GM19324 (cell line): ENCODE results near the gene TECPR2.

Experiments used
- ATAC-seq: cut with Tn5 transposase; IDR thresholded peaks from one replicate; pipeline ENCODE4 v1.9.1; 2021; ENCODE audit warnings: mild to moderate bottlenecking, moderate library complexity; ENCODE audit not compliant: unreplicated experiment, low FRiP score

Gene TECPR2

GRCh38 chr14:102493096-102493495, 130.4 kb downstream of the TECPR2 start:
- ATAC-seq = no peak

DNA sequence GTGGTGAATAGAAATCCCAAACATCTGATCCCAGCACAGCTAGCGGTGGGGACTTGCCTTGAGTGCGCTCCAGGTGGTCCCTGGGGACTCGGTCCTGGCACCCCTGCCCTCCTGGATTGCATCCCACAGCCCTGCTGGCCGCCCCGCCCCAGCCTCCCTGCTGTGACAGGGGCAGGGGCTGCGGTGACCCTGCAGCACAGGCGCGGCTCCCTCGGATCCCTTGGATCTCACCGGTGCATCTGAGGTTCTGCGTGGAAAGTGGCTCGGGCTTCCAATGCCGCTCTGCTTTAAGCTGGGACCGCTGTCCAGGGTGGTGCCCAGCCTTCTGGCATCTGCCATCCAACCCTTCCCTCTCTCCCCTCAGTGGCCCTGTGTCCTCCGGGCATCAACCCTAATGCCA, 130.8 kb downstream of the TECPR2 start:
- no peak for ATAC-seq

DNA sequence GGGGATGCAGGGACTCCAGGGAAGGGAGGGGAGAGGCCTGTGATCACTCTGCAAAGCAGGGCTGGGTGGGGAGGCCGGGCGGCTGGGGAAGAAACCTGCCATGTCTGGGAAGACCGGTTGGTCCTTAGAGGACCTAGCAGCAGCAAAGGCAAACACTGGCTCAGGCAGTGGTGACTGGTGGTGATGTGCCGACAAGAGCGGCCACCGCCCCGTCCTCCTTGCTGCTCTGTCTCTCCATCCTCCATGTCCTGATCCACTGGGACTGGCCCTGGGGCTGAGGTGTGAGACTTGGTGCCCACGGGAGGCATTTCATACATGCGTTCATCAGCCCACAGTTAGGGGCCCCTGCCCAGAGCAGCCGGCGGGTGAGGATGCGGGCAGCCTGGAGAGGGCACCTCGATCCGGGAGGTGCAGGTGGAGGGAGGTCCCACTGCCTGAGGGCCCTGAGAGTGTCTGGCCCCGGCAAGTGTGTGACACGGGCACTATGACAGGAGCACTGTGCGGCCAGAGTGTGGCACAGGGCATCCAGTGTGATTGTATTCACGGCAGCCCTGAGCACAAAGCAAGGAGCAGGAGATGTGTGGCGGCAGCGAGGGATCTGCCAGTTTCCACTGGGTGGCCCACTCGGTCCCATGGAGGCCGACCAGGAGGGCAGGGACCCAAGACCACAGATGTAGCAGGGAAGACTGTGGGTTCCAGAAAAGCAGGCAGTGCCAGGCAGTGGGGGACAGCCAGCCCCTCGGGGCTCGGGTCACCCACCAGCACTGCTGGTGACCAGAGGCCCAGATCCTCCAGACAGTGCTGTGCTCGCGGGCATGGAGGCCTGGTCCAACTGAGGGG, 133.0 kb downstream of the TECPR2 start:
- no peak for ATAC-seq

GRCh38 chr14:102496331-102496691, 133.6 kb downstream of the TECPR2 start:
- ATAC-seq = no peak

DNA sequence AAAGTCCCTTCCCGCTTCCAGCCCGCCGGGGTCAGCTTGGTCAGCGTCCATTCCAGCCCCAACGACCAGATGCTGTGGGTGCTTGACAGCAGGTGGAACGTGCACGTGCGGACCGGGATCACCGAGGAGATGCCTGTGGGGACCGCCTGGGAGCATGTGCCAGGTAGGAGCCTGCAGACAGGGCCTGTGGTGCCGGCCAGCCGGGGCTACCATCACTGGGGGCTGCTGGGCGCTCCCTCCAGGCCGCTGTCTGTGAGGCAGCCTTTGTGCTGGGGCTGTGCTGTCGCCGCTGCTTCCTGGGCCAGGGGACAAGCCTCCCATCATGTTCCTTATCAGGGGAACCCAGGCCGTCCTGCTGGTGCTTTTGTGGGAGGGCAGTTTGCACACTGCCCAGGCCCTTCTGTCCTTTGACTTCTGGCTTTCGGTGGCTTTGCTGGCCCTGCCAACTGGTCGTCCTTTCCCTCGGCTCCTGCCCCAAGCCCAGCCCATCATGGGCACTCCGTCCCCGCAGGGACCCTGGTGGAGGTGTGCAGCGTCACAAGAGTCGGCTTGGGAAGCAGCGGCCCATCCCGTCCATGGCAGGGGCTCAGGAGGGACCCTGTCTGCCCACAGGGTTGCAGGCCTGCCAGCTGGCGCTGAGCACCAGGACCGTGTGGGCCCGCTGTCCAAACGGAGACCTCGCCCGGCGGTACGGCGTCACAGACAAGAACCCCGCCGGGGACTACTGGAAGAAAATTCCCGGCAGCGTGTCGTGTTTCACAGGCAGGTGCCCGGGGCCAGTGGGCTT, 134.4 kb downstream of the TECPR2 start:
- no peak for ATAC-seq

- ATAC-seq = no peak
Measured at GRCh38 chr14:102497998-102498677, 135.4 kb downstream of the TECPR2 start.

GRCh38 chr14:102498678-102499265, 136.0 kb downstream of the TECPR2 start:
- ATAC-seq = no peak

DNA sequence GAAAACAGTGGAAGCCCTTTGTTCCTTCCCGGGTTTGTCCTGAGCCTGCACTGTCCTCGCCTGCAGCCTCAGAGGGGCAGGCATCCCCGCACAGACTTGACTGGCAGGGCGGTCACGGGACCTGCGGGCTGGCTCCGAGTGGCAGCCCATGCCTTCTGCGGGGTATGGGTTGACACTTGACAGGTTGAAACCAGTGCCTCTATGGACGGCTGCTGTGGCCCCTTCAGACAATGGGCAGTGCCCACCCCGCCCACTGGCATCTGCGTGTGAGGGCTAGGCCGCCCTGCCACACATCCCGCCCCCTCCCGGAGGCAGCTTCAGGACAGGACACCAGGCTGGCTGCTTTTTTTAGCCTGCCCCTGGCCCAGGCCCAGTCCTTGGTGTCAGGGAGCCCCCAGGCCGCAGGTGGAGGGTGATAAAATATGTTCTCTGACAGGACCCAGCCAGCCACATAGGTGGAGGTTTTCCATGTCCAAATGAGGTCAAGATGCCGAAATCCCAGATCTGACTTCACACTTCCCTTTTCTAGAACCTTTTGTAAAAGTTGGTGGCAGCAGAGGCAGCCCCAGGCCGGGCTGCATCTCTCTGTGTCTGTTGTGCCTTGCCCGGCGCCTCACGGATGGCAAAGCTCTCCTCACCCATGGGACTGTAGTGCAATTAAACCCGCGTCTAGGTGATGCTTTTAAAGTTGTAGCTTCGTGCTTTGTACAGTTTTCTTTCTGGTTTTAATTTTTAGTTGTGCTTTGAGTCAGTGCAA, 136.8 kb downstream of the TECPR2 start:
- no peak for ATAC-seq

DNA sequence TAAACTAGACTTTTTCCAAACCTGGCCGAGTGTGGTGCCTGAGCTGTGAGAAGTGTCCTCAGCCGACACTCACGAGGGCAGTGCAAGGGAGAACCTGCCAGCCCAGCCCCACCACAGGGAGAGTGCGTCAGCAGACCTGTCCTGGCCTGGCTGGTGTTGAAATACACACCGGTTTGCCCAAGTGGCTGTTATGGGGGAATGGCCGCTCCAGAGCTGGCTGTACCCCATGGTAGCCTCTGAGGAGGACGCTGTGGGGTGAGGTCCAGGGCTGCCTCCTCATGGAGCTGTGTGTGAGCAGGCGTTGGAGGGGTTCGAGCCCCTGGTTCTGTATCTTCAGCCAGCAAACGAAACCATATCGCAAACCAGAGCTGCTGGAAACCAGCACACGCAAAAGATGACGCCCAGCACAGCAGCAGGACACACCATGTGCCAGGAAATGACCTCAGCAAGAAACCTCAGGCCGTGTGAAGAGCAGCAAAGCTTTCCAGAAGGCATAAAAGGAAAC, 137.5 kb downstream of the TECPR2 start:
- no peak for ATAC-seq

DNA sequence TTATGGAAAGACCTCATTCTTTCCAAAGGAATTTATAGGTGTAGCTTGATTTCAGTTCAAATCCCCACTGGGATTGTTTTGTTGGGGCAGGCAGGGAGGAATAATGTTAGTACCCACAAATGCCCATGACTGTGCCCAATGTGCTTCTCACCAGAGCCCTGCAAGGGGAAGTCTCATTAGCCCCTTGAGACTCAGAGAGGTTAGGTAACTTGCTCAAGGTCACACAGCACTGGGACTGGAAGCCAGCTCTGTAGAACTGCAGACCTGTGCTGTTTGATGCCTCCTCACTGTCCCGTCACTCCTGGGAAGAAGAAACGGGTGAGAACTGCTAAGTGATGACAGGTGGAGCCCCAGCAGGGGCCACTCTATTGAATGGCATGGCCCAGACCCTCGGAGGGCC, 138.0 kb downstream of the TECPR2 start:
- ATAC-seq = no peak

- no peak for ATAC-seq
Measured at GRCh38 chr14:102501751-102502315, 139.1 kb downstream of the TECPR2 start.

- no peak for ATAC-seq
Measured at GRCh38 chr14:102502571-102502970, 139.8 kb downstream of the TECPR2 start.

DNA sequence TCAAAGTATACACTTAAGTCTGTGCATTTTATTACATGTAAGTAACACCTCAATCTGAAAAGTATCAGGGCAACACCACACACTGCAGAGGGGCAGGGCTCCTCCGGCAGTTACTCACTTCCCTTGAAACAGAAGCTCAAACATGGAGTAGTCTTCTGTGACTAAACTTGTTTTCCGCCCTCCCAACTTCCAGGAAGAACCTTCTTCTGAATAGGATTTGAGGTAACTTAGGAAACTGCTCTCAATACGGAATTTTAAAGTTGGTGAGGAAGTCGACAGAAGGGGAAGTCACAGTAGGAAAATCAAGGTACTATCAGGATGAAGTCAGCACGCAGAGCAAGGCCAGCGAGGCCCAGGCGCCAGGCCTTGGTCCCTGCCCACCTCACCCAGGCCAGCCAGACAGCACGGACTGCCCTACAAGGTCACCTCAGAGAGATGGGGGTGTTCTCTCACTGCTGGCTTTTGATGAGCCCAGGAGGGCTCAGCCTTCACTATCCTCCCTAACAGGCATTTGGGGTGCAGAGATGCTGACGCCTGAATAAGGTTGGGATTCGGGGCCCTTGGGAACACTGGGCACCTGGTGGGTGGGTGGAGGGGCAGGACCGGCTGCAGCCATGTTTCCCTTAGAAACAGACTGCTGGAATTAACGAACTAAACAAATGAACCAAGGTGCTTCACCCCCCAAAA, 141.0 kb downstream of the TECPR2 start:
- no peak for ATAC-seq

DNA sequence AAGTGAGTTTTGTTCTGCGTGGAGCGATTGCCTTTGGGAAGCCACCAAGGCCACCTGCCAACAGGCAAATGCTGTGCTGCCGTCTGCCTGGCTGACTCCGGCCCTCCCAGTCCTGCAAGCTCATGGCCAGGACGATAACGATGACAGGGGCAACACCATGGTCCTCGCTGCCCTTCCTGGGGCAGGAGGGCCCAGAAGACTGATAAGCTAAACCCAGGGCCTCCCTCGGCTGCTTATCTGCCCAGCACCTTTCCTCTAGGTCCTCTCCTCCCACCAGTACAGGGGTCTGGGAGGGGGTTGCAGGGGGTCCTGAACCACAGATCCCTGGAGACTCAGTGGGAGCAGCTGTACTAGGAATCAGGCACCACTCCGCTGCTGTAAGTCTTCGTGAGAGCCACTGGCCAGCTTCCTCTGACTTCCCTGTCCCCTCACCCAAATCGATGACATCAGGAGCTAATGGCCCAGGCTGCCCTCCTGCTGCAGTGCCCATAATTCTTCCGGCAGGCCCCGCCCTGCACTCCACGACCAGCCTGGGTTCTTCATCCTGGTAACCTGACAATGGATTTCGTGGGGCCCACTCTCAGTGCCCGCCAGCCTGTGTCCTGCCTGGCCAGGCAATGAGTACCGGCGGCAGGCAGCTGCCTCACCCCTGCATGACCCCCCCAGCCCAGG, 141.7 kb downstream of the TECPR2 start:
- ATAC-seq = no peak

DNA sequence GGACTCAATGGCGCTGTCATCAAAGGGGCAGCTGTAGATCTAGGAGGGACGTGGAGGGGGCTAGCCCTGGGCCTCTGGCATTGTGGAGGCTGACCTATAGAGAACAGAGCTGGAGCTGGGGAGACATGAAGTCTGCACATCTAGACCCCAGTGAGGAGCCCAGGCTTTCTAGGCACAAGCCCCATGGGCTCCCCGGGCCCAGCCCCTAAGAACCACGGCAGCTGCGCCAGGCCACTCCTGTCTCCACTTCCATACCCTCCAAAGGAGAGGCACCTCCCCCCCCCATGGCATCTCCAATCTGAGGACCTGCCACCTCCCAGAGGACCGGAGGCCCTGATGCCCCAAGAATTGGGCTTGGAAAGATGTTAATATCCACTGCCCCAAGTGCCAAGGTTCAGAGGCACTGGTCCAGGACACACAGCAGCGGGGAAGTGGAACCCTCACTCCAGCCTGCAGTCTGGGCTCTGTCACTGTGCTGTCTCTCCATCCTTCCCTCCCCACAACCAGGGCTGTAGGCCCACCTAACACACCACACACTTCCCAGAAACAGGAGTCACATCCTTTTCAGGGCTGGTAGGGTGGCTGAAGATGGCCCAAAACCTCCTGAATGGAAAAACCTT, 142.4 kb downstream of the TECPR2 start:
- no peak for ATAC-seq

GRCh38 chr14:102505775-102506625, 143.3 kb downstream of the TECPR2 start:
- ATAC-seq = no peak

DNA sequence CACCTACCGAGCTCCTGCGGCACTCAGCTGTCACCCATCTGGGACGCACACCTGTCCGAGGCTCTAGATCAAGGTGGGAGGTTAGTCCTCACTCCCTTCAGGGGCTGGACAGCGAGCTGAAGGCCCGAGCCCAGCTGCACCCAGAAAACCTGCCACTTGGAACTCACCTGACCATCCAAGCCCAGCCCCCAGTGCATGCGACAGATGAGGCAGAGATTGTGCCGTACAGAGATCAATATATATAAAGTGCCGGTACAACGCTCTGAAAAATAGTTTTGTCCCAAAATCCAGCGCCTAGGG, 143.8 kb downstream of the TECPR2 start:
- no peak for ATAC-seq
